ENCODE measurements around the gene TTC28.
"Not testable (repeated sequence)": the region's sequence is repeated elsewhere in the genome, so short reads cannot be mapped to it uniquely, and the experiment has no call there.

Gene TTC28

GRCh38 chr22:28491289-28491688, 188.4 kb downstream of the TTC28 start:
- DNase-seq (ENCODE audit: low read depth, low spot score): not testable (repeated sequence)

- no peak for DNase-seq (ENCODE audit: low read depth, low spot score)
These were observed 190.8 kb downstream of the TTC28 start for GRCh38 chr22:28488825-28489224.

- DNase-seq (ENCODE audit: low read depth, low spot score): no peak
These were observed 195.0 kb downstream of the TTC28 start for GRCh38 chr22:28484662-28485061.

- no peak for DNase-seq (ENCODE audit: low read depth, low spot score)
These were observed 197.9 kb downstream of the TTC28 start for GRCh38 chr22:28481725-28482124.

- DNase-seq (ENCODE audit: low read depth, low spot score): no peak
These were observed 199.5 kb downstream of the TTC28 start for GRCh38 chr22:28480000-28480715.

- DNase-seq (ENCODE audit: low read depth, low spot score): no peak
These were observed 201.1 kb downstream of the TTC28 start for GRCh38 chr22:28478564-28478963.

- DNase-seq (ENCODE audit: low read depth, low spot score): no peak
These were observed 202.1 kb downstream of the TTC28 start for GRCh38 chr22:28477556-28477955.

- no peak for DNase-seq (ENCODE audit: low read depth, low spot score)
These were observed 205.3 kb downstream of the TTC28 start for GRCh38 chr22:28474330-28474729.

- no peak for DNase-seq (ENCODE audit: low read depth, low spot score)
These were observed 206.4 kb downstream of the TTC28 start for GRCh38 chr22:28473258-28473657.

- not testable (repeated sequence) for DNase-seq (ENCODE audit: low read depth, low spot score)
These were observed 212.6 kb downstream of the TTC28 start for GRCh38 chr22:28467055-28467454.

GRCh38 chr22:28466399-28466798, 213.2 kb downstream of the TTC28 start:
- DNase-seq (ENCODE audit: low read depth, low spot score): no peak

GRCh38 chr22:28465841-28466240, 213.8 kb downstream of the TTC28 start:
- DNase-seq (ENCODE audit: low read depth, low spot score): no peak

GRCh38 chr22:28464127-28464526, 215.5 kb downstream of the TTC28 start:
- no peak for DNase-seq (ENCODE audit: low read depth, low spot score)

- DNase-seq (ENCODE audit: low read depth, low spot score): not testable (repeated sequence)
These were observed 216.2 kb downstream of the TTC28 start for GRCh38 chr22:28463408-28463807.

GRCh38 chr22:28462901-28463300, 216.7 kb downstream of the TTC28 start:
- DNase-seq (ENCODE audit: low read depth, low spot score): no peak

- no peak for DNase-seq (ENCODE audit: low read depth, low spot score)
These were observed 217.6 kb downstream of the TTC28 start for GRCh38 chr22:28462041-28462440.

GRCh38 chr22:28454431-28455064, 225.1 kb downstream of the TTC28 start:
- no peak for DNase-seq (ENCODE audit: low read depth, low spot score)

GRCh38 chr22:28450109-28450508, 229.5 kb downstream of the TTC28 start:
- no peak for DNase-seq (ENCODE audit: low read depth, low spot score)

- DNase-seq (ENCODE audit: low read depth, low spot score): no peak
These were observed 230.6 kb downstream of the TTC28 start for GRCh38 chr22:28449041-28449440.

GRCh38 chr22:28448625-28449024, 231.0 kb downstream of the TTC28 start:
- DNase-seq (ENCODE audit: low read depth, low spot score): no peak

- DNase-seq (ENCODE audit: low read depth, low spot score): no peak
These were observed 235.0 kb downstream of the TTC28 start for GRCh38 chr22:28444659-28445058.

GRCh38 chr22:28443526-28443876, 236.1 kb downstream of the TTC28 start:
- no peak for DNase-seq (ENCODE audit: low read depth, low spot score)

- no peak for DNase-seq (ENCODE audit: low read depth, low spot score)
These were observed 236.7 kb downstream of the TTC28 start for GRCh38 chr22:28442711-28443525.

Measured in activated CD4-positive, CD25-positive, alpha-beta regulatory T cell treated with anti-CD3 and anti-CD28 coated beads, Interleukin-2, amount 50 U/mL, for 16 hours (primary cell).